ENCODE measurements around the gene NNMT.

The NNMT gene

DNA sequence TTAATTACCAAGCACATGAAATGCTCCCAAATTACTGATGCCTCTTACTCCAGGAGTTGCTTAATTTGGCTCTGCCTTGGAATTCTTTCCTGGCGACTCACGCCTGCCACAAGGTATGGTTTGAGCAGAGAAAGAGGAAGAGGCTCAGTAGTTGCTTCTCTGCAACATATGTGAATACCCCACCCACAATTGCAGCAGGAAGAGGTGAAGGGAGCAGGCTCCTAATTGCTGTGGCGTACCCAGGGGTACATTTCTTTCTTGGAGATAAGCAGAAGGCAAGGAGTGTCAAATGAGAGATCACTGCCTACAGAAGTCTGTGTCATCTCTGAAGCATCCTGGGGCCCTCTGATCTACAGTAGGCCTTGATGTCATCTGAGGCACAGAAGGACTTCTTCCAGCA, 10.6 kb upstream of the NNMT start:
- no peak for DNase-seq

DNA sequence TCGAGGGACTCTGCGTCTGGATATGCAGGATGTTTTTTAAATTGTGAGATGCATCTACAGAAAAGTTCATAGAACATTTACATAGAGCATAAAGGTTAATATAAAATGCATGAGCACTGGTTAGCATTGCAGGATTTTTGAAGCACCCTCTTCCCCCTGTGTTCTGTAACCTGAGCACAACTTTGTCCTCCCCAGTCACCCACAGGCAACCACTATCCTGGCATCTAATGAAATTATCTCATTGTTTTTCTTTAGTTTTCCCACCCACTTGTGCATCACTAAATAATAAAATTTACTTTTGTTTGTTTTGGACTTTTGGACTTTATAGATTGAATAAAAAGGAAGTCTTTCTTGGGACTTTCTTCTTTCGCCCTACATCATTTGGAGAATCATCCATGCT, 10.0 kb upstream of the NNMT start:
- no peak for DNase-seq

DNA sequence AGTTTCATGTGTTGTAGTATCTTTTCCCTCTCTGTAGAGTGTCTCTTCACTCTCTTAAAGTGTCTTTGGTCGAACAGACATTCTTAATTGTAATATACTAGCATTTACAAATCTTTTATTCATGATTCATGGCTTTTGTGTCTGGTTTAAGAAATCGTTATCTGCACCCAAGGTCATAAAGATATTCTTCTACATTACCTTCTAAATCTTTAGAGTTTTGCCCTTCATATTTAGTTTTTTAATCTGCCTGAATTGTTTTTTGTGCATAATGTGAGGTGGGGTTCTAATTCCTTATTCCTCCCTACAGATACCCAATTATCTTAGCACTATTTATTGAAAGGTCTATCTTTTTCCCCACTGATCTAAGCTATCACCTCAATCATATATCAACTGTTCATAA, 9.0 kb upstream of the NNMT start:
- DNase-seq = no peak

DNA sequence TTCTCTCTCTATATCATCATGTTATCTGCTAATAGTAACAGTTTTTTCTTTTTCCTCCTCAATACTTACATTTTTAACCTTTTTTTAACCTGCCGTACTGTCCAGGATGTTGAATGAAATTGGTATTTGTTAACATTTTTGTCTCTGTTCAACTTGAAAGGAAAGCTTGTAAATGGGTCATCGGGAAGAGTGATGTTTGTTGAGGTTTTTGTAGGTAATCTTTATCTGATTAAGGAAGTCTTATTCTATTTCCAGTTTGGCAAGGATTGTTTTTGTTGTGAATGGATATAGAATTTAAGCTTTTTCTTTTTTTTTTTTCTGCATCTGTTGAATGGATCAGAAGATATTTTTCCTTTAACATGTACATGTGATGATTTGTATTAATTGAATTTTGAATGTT, 8.1 kb upstream of the NNMT start:
- no peak for DNase-seq

DNA sequence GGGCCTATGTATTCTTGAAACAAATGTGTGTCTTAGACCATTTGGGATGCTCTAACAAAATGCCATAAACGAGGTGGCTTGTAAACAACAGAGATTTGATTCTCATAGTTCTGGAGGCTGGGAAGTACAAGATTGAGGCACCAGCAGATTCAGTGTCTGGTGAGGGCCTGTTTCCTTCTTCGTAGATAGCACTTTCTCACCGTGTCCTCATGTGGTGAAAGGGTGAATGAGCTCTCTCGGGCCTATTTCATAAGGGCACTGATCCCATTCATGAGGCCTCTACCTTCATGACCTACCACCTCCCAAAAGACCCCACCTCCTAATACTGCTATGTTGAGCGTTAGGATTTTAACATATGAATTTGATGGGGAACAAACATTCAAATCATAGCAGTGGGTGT, 6.4 kb upstream of the NNMT start:
- no peak for DNase-seq

DNA sequence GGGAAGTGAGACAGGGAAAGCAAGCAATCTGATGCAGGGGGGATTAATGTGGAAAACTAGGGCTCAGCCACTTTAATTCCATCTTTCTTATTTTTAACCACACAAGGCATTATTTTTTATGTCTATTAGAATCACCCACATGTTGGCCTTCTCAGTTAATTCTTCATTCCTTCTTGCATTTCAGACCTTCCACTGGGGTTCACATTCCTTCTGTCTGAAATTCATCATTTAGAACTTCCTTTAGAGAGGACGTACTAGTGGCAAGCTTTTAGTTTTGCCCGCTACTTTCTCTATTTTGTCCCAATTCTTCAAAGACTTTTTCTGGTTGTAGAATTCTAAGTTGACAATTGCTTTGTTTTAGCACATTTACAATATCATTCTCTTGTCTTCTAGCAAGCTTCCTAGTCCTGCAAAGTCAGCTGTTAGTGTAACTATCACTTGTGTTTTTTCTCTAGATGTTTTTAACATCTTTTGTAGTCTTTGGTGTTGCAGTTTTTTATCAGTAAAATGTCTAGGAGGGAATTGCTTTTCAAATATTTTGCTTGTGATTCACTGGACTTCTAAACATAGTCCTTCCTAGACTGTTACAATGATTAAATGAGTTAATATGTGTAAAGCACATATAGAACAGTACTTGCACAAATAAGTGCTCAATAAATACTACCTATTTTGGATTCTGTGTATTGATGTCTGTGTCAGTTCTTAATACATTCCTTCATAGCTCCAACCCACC, 5.5 kb upstream of the NNMT start:
- DNase-seq = no peak

DNA sequence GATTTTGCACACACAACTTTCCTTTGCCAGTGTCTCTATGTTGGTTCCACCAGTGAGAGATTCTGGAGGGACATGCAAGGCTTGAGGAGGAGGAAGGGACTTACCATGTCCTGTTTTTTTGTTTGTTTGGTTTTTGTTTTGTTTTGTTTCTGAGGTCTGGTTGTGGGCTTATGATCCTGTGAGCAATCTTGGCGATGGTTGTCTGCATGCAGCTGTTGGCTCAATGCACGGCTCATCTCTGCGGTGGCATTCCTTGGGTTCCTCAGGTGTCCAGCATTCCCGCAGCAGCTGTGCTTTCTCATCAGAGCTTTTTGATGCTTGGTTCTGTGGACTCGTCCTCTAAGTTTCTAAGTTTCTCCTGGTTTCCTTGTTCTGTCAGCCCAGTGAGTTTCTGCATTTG, 4.8 kb upstream of the NNMT start:
- DNase-seq = no peak

DNA sequence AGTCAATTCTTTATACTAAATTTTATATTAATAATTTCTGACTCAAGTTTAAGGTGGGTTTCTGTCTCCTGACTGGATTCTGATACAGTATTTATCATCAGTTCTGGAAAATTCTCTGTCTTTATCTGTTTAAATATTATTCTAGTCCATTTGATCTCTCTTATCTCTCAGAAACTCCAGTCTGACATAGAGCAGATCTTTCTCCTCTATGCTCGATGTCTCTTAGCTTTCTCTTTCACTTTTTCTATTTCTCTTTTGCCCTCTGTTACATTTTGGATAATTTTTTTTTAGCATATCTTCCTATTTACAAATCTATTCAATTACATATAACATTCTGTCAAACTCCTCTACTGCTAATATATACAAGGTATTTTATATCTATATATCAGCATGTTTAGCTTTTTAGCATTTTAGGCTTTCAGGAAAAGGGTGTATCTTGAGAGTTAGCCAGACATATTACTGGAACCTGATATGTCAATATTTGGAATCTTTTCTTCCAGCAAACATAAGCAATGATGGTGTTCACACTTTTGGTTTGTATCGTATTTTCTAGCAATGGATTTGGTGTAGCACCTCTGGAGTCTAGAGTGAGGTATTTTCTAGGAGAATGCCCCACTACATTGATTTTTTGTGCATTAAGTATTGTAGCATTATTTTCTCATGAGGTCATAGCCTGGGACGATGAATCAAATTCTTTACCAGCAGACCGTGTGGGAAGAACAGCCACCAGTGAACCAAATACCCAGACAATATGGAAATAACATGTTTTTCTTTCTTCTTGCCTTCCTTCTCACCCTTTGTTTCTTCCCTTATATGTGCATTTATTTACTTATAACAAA, 4.1 kb upstream of the NNMT start:
- no peak for DNase-seq

DNA sequence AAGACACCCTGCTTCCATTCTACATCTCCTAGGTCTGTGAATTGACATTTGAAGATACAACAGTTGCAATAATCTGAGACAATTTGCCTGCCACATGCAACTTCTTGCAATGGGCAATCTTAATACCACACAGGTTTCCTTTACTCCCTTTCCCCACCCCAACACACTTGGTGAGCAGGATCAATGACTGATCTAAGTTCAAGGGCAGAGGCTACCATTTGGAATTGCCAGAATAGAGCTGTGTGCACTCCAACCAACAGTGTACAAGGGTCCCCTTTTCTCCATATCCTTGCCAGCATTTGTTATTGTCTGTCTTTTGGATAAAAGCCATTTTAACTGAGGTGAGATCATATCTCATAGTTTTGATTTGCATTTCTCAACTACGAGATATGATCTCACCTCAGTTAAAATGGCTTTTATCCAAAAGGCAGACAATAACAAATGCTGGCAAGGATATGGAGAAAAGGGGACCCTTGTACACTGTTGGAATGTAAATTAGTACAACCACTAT, 2.9 kb upstream of the NNMT start:
- DNase-seq = no peak

DNA sequence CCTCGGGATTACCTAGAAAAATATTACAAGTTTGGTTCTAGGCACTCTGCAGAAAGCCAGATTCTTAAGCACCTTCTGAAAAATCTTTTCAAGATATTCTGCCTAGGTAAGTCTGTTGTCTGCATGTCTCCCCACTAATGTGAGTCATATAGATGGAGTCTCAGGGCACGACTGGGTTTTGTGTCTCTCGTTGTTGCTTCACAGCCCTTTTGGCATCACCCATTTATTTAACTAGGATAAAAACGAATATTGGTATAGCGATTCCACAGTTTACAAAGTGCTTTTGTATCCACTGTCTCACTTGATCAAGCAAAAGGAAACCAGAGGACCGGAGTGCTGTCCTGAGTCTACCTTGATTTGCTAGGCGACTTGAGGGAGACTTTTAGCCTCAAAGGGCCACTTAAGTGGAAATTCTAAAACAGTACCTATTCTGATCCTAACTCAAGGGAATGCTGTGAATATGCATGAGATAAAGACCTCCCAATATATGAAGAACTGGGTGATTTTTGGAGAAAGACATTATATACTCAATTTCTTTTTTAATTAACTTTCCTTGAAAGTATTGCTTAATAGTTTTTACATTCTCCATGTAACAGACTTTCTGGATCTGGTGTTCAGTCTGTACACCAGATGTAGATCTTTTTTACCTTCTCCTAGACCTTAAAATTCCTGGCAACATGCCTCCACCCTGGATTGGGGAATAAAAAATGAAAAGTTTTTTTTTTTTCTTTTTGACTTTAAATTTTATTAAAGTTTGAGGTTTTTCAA, 590 bp downstream of the NNMT start:
- DNase-seq = no peak

DNA sequence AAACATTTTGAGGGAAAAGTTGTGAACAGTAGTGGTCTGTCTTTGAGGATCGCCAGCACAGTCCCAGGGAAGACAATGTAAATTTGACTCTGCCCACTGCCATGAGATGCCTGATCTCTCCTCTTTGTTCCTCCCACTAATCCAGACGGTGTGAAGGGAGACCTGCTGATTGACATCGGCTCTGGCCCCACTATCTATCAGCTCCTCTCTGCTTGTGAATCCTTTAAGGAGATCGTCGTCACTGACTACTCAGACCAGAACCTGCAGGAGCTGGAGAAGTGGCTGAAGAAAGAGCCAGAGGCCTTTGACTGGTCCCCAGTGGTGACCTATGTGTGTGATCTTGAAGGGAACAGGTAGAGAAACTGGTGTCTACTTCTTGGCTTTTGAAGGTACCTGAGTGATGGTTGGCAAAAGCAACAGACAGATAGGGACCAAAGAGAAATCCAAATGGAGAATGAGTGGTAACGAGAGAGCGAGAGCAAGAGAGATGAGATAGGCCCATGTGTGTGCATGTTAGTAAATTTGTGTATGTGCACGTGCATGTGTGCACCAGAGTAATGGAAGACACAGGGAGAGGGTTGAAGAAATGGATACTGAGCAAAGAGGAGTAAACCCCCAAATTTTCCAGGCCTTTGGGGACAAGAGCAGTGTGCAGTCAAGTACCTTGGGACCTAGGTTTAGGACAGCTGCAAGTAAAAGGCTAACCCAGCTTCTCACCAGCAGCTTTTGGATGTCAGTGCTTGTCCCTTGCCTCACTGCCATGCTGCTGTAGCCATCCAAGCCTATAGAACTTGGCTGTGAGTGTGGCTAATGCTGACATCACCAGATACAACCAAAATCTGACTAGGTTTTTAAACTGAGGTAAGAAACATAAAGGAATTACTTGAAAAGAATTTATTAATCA, 1.9 kb downstream of the NNMT start:
- no peak for DNase-seq

DNA sequence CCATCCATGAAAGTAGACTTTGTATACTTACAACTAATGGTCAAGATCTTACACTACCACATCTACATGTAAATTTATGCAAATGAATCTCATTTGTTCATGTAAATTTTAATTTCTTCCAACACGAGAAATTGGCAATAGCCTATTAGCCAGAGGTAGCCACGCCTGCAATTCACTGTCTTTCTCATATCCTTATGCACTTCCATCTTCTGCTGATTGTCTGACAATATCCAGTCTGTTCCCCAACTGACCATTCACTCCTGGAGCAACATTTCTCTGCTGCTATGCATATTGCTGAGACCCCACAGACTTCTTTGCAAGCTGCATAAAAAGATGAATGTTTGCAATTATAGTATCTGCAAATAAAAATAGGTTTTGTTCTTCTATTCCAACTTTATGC, 2.5 kb downstream of the NNMT start:
- DNase-seq = no peak

DNA sequence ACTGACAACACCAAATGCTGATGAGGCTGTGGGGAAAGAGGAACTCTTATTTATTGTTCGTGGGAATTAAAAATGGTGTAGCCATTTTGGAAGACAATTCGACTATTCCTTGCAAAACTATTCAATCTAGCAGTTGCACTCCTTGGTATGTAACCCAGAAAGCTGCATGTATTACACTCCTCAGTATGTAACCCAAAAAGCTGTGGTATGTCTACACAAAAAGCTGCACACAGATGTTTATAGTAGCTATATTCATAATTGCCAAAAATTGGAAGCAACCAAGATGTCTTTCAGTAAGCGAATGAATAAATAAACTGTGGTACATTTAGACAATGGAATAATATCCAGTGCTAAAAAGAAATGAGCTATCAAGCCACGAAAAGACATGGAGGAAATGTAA, 4.9 kb downstream of the NNMT start:
- DNase-seq = no peak

DNA sequence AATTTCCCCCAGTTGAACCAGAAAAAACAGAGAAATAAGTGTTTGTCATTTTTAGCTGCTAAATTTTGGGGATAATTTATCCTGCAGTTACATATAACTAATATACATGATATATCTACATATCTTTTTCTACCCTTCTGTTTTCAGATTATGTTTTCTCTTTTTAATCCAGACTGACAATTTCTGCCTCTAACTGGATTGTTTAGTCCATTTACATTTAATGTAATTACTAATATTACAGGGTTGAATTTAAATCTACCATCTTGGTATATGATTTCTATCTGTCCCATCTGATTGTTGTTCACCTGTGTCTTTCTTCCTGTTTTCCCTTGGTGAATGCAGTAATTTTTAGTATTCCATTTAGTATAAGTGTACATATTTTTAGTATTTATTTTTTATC, 5.7 kb downstream of the NNMT start:
- DNase-seq = no peak

DNA sequence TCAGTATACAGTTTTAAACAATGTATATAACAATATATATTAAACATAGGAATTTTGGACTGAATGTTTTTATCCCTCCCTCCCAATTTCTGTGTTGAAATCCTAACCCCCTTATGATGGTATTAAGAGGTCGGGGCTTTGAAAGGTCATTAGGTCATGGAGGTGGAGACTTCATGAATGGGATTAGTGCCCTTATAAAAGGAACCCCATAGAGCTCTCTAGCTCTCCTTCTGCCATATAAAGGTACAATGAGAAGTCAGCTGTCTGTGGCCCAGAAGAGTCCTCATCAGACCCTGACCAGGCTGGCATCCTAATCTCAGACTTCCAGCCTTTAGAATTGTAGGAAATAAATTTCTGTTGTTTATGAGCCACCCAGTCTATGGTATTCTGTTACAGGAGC, 6.5 kb downstream of the NNMT start:
- DNase-seq = no peak

DNA sequence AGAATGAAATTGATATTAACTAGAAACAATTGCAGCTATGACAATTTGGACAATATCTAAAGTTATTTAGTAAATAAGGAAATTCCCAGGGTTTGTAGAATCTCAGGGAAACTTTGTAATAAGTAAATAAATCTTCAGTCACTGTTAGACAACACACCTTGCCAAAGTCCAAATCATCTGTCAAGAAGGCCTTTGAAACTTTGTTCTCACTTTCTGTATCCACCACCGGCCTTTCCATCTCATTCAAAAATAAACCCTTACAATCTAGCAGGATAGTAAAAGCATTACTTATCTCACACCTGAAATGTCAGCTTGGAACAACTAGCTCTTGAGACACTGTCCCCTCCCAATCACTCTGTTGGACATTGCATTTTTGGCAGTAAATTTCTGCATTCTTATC, 7.9 kb downstream of the NNMT start:
- DNase-seq = no peak

DNA sequence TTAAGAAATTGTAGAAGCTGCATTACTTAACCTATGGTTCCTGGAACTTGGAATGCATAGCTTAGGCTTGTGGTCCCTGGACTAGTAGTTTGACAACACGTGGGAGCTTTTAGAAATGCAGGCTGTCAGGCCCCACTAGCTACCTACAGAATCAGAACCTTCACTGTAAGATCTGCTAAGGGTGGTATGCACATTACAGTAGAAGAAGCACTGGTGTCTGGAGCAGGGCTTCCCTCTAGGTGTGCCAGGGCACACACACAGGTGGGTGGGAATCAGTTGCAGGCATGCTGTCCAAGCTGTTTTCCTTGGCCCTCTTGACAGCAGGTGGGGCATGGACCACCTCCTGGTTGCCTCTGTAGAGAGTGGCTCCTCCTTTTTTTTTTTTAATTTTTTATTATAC, 8.8 kb downstream of the NNMT start:
- no peak for DNase-seq

DNA sequence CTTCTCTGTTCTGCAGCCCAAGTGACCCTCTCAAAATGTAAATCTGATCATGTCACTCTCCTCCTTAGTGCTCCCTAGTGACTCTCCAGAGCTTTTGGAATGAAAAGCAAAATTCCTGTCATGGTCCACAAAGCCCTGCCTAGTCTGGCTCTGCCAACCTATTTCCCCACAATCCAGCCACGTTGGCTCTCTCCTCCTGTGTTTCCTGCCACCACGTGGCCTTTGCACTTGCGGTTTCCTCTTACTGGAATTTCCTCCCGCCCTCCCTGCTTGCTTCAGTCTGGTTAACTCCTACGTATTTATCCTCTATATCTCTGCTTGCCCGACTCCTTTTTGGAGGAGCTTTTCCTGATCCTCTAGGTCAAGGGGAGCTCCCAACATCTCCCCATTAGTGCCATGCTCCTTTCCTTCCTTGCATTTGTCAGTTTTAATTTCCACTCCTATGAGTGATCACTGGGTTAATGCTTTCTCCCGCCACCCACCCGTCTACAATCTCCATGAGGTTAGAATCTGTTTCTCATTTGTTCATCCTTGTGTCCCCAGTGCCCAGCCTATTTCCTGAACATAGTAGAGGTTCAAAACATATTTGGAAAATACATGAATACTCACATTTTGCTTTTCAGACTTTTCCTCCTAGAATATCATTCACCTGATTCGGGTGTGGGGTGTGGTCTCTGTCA, 11.5 kb downstream of the NNMT start:
- no peak for DNase-seq

DNA sequence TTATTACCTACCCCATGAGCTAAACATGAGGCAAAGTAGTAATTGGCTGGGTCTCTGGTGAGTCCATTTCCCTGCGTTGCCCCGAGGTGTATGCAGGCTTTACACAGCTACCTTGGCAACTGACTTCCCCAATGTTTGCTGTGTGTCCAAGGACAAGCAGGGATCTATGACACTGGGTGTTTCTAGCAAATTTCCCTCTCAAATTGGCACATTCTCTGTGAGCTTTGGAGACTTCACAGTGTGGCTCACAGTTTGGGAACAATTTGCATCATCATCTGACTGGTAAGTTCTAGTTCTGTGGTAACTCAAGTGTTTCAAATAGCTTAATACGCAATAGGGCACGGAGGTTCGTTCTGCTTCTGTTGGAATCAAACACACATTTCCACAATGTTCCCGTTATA, 12.5 kb downstream of the NNMT start:
- no peak for DNase-seq

DNA sequence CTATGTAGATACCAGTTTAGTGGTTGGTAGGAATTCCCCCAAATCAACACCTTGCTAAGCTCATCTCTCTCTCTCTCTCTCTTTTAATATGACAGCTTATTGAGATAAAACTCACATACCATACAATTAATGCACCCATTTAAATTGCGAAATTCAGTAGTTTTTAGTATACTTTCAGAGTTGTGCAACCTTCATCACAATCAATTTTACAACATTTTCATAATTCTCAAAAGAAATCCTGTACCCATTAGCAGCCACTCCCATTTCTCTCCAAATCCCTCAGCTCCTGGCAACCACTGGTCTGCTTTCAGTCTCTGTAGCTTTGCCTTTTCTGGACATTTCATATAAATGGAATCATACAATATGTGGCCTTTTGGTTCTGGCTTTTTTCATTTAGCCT, 13.3 kb downstream of the NNMT start:
- no peak for DNase-seq

DNA sequence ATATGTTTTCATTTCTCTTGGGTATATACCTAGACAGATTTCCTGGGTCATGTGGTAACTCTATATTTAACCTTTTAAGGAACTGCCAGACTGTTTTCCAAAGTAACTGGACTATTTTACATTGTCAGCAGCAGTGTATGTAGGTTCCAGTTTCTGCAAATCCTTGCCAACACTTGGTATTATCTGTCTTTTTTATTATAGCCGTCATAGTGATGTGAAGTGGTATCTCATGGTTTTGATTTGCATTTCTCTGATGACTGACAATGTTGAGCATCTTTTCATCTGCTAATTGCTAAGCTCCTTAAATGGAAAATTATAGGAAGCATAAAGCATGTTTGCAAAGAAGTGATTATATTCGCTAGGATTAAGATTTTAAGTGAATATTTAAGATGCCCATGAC, 13.9 kb downstream of the NNMT start:
- DNase-seq = no peak

DNA sequence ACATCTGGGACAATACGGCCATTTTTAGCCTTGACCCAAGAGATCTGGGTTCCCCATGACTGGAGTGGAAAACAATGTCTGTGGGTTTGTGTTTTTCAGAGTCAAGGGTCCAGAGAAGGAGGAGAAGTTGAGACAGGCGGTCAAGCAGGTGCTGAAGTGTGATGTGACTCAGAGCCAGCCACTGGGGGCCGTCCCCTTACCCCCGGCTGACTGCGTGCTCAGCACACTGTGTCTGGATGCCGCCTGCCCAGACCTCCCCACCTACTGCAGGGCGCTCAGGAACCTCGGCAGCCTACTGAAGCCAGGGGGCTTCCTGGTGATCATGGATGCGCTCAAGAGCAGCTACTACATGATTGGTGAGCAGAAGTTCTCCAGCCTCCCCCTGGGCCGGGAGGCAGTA, 15.7 kb downstream of the NNMT start:
- no peak for DNase-seq
